GM12872 (cell line): Measurements from ENCODE around the gene SLC1A4.

ENCODE experiments used
- TF ChIP-seq, protein P1 (sequence below): IDR thresholded peaks from 3 replicates; pipeline ENCODE4 v1.5.1; 2011; ENCODE audit warnings: low read depth, mild to moderate bottlenecking, low read length, moderate library complexity; ENCODE audit not compliant: insufficient read depth

SLC1A4 gene

GRCh38 chr2:65026154-65026553 is 37.0 kb downstream of the SLC1A4 start:
- TF ChIP-seq, protein P1, sequence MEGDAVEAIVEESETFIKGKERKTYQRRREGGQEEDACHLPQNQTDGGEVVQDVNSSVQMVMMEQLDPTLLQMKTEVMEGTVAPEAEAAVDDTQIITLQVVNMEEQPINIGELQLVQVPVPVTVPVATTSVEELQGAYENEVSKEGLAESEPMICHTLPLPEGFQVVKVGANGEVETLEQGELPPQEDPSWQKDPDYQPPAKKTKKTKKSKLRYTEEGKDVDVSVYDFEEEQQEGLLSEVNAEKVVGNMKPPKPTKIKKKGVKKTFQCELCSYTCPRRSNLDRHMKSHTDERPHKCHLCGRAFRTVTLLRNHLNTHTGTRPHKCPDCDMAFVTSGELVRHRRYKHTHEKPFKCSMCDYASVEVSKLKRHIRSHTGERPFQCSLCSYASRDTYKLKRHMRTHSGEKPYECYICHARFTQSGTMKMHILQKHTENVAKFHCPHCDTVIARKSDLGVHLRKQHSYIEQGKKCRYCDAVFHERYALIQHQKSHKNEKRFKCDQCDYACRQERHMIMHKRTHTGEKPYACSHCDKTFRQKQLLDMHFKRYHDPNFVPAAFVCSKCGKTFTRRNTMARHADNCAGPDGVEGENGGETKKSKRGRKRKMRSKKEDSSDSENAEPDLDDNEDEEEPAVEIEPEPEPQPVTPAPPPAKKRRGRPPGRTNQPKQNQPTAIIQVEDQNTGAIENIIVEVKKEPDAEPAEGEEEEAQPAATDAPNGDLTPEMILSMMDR: no peak

- TF ChIP-seq, protein P1: no peak
Observed at GRCh38 chr2:65026704-65027464, 37.7 kb downstream of the SLC1A4 start.

DNA sequence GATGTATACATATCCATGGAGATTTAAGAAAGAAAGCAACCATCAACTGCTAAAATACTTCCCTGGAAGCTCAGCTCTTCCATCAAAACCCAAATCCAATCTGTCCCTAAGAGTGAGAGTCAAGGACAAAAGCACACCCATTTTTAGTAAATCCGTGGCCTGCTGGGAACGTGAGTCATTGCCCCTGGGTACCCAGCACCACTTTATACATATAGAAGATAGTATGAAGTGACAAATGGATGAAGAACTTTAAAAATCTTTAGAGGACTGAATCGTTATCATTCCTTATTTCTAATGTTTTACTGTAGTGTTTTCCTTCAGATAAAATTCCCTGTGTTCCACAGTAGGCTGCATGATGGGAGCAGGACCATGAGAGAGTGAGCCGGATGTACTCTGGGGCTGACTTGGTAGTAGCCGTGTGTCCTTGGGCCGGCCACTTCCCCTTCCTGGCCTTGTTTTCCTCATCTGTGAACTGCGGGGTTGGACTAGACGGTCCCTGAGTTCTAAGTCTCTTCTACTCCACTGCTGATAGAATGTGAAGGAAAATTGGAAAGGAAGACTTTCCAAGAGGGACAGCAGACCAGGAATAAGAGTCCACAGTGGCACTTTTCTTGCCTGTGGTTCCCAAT is 38.5 kb downstream of the SLC1A4 start:
- TF ChIP-seq, protein P1: no peak

- TF ChIP-seq, protein P1: no peak
Observed at GRCh38 chr2:65030476-65031332, 41.5 kb downstream of the SLC1A4 start.

DNA sequence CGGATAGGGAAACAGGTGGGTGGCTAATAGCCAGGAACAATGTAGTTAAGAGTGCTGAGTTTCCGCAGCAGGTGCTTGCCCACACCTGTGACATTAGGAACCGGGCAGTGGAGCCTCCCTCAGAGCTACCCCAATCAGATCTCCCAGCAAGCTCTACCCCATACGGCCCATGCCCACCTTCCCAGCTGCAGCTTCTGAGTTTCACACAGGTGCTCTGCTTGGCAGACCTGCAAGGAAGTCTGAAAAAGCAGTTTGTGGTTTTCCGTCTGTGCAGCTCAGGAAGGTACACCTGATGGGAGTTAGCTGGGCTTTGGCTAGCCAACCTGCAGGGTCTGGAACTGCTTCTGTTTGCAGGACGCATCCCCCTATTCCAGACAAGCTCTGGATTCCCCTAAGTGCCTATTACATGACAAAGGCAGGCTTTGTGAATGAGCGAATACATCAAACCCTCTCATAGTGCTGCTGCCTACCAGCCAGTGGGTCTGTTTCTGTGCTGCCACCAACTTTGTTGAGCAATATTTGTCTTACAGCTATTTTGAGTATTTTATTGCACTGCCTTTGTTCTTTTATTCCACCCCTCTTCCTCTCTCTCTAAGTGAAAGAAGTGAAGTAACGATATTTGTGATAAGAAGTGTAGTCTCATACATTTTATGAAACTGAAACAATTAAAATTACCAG is 42.3 kb downstream of the SLC1A4 start:
- TF ChIP-seq, protein P1: no peak

- TF ChIP-seq, protein P1: no peak
Observed at GRCh38 chr2:65032019-65032975, 43.1 kb downstream of the SLC1A4 start.
